Fibroblast of the conjunctiva (primary cell): Measurements from ENCODE around the gene SLC13A3.

ENCODE experiments used
- DNase-seq: peaks from one replicate; pipeline ENCODE4 v3.0.0-alpha.2; 2010; ENCODE audit warnings: low read depth

The SLC13A3 gene

GRCh38 chr20:46635514-46636136 is 15.6 kb downstream of the SLC13A3 start:
- no peak for DNase-seq

DNA sequence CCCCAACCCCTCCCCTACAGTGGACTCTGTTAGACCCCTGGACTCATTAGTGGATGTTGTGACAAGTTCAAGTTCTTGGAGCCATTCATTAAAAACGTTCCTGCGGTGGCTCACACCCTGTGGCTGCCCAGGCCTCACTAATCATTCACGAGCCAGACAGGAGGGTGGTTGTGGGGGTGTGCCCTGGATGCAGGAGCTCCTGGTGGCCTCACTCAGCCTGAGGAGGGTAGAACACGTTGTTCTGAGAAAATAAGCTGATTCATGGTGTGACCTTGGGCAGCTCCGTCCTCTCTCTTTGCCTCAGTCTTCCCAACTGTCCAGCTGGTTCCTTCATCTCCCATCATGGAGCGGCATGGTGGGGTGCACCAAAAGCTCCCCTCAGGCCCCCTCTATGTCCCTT is 16.7 kb downstream of the SLC13A3 start:
- no peak for DNase-seq

GRCh38 chr20:46631874-46632446 is 19.3 kb downstream of the SLC13A3 start:
- no peak for DNase-seq

DNA sequence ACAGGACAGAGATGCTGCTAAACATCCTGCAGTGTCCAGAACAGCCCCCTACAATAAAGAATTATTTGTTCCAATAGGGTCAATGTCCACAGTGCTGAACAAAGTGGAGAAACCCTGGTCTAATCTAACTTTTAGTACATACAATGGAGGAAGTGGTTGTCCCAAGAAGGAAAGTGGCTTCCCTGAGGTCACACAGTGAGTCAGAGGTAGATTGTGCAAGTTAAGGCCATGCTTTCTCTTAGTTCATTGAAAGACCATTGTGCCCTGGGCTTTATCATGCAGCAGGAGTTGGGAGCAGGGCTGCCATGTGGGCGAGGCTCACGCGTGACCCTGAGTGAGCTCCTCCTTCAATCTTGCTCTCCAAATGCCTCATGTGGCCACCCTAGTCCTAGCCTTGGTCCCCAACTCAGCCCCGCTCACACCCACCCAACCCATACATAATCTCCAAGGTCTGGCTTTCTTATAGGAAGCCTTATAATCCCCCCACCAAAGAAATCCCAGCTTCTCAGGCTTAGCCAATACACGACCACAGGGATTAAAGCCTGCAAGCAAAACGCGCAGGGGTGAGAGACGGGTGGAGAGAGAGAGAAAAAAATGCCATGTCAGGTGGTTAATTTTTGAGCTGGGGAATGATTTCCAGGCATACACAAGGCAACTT is 19.9 kb downstream of the SLC13A3 start:
- no peak for DNase-seq

DNA sequence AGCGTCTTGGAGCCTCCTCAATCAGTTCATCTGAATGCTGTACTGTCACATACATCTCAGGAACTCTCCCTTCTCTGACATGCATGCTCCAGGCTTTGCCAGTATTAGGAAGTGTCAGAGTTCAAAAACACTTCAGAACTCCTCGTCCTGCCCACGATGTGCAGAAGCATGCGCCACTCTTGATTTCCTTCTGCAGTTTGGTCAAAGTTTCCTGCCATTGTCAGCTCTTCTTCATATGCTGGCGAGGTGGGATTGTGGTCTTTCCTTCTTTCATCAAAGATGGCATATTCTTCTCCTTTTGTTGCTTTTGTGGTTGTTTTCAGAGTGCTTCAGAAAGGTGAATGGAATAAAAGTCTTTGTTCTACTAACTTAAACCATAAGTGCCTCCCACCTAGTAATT is 21.0 kb downstream of the SLC13A3 start:
- no peak for DNase-seq

DNA sequence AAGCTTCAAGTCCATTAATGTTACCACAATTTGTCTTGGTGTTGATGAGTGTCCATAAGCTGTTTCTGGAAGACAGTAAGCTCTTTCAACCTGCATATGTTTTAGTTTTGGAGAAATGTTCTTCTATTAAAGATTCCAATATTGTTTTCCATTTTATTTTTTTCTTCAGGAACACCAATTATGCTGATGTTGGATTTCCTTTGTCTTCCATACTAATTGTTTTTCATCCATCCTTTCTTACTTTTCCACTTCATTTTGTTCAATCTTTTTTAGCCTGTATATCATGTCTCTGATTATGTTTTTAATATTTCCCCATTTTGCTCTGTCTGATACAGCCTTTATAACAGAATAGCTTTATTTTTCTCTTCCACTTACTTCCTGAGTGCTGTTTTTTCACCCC is 21.9 kb downstream of the SLC13A3 start:
- no peak for DNase-seq

DNA sequence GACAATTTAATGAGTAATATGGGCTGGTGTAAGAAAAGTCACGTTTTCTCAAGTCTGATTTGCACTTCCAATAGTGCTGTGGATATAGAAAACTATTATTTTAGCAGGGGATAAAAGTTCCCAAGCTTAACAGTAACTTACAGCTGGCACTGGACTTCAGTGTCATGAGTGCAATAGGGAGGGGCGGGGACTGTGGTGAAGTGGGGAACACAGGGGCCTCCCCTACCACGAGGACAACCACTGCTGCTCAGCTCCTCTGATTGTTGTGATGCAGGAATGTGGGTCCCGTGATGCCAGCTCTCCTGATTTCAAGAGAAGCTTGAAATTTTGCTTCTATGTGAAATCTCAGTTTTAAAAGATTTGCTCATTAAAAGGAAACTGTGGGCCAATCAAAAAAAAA is 24.0 kb downstream of the SLC13A3 start:
- DNase-seq = no peak

- no peak for DNase-seq
Measured at GRCh38 chr20:46626758-46627157, 24.5 kb downstream of the SLC13A3 start.

GRCh38 chr20:46625875-46626373 is 25.3 kb downstream of the SLC13A3 start:
- no peak for DNase-seq

DNA sequence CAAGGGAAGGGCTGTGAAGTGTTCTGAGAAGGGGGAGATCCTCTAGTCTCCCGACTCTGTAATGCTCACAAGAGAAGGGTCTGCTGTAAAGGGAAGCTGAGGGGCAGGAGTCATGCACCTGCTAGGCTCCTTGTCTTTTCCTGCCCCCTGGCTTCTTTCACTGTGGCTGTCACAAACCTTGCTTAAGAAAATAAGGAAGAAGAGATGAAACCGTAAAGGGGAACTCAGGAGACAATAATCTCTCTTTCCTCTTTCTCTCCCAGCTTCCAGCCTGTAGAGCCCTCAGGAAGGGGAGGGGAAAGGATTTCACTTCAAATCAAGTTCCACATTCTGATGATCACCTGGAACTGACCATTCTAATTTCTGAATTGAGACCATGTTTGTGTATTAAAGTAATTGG is 26.3 kb downstream of the SLC13A3 start:
- no peak for DNase-seq

GRCh38 chr20:46622165-46622564 is 29.1 kb downstream of the SLC13A3 start:
- DNase-seq = no peak

GRCh38 chr20:46621492-46621891 is 29.8 kb downstream of the SLC13A3 start:
- DNase-seq = peak; percentile 23

- no peak for DNase-seq
Measured at GRCh38 chr20:46619445-46619844, 31.8 kb downstream of the SLC13A3 start.

DNA sequence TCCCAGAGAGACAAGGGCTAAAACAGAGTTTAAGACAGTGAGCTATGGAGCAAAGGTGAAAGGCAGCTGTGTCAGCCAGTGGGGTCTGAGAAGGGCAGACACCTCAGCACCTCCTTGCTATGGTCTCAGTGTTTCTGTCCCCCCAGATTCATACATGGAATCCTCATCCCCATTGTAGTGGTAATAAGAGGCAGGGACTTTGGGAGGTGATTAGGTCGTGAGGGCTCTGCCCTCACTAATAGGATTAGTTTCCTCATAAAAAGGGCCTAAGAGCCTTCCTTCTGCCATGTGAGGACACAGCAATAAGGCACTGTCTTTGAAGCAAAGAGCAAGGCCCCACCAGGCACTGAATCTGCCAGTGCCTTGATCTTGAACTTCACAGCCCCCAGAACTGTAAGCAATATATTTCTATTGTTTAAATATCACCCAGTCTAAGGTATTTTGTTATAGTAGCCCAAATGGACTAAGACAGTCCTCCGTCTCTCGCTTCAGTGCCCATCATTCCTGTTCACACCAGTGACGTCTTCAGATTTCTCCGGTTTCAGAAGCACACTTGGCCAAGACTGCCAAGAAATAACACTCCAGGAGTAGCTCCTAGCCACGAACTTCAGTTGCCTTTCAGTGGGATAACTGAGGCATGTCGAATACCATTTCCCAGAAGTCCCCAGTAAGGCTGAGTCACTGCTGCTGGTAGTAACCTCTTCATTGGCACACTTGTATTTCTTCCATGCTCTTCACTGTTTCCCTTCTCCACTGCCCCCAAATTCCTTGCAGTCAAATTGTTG is 32.8 kb downstream of the SLC13A3 start:
- DNase-seq = no peak

- no peak for DNase-seq
Measured at GRCh38 chr20:46614503-46614902, 36.8 kb downstream of the SLC13A3 start.

DNA sequence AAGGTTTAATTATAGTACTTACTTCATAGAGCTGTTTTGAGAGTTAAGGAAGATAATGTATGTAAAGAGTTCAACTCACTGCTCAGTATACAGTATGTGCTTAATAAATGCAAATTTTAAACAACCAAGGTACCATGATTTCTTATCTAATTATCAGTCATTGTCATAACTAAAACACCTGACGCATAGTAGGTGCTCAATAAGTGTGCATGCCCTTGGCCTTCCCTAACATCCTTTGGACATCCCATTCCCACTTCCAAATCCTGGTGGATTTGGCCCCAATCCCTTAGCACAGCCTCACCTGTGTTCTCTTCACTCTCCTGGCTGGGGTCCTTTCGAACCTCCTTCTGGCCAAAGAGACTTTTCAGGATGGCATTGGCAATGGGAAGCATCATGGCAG is 41.1 kb downstream of the SLC13A3 start:
- DNase-seq = no peak

GRCh38 chr20:46609043-46609442 is 42.2 kb downstream of the SLC13A3 start:
- no peak for DNase-seq

GRCh38 chr20:46607849-46608497 is 43.3 kb downstream of the SLC13A3 start:
- no peak for DNase-seq

- DNase-seq = no peak
Measured at GRCh38 chr20:46607191-46607848, 43.9 kb downstream of the SLC13A3 start.

DNA sequence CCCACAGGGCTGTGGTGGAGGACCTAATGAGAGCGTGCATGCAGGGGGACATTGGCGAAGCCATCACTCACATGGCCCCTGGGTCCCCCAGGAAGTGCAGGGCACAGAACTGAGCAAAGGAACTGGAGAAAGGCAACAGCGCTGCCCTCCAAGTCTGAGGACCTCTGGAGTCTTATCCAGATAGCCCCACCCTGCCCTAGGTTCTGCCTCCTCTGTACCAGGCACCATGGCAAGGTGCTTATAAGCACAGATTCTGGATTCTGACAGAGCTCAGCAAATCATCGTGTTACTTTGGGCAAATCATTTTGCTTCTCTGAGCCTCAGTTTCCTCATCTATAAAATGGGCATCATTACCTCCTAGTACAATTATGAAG is 44.5 kb downstream of the SLC13A3 start:
- DNase-seq = no peak

- DNase-seq = no peak
Measured at GRCh38 chr20:46605978-46606816, 45.1 kb downstream of the SLC13A3 start.
